ENCODE measurements around the gene RFX6.
"Not testable (repeated sequence)": the region's sequence is repeated elsewhere in the genome, so short reads cannot be mapped to it uniquely, and the experiment has no call there.

The RFX6 gene, protein sequence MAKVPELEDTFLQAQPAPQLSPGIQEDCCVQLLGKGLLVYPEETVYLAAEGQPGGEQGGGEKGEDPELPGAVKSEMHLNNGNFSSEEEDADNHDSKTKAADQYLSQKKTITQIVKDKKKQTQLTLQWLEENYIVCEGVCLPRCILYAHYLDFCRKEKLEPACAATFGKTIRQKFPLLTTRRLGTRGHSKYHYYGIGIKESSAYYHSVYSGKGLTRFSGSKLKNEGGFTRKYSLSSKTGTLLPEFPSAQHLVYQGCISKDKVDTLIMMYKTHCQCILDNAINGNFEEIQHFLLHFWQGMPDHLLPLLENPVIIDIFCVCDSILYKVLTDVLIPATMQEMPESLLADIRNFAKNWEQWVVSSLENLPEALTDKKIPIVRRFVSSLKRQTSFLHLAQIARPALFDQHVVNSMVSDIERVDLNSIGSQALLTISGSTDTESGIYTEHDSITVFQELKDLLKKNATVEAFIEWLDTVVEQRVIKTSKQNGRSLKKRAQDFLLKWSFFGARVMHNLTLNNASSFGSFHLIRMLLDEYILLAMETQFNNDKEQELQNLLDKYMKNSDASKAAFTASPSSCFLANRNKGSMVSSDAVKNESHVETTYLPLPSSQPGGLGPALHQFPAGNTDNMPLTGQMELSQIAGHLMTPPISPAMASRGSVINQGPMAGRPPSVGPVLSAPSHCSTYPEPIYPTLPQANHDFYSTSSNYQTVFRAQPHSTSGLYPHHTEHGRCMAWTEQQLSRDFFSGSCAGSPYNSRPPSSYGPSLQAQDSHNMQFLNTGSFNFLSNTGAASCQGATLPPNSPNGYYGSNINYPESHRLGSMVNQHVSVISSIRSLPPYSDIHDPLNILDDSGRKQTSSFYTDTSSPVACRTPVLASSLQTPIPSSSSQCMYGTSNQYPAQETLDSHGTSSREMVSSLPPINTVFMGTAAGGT

GRCh38 chr6:116876635-116877611, at the start of gene RFX6:
TSS of gene RFX6 (plus strand) at chr6:116877242. CDS start at chr6:116877276, 34 bp downstream.
- no peak for FAIRE-seq

DNA sequence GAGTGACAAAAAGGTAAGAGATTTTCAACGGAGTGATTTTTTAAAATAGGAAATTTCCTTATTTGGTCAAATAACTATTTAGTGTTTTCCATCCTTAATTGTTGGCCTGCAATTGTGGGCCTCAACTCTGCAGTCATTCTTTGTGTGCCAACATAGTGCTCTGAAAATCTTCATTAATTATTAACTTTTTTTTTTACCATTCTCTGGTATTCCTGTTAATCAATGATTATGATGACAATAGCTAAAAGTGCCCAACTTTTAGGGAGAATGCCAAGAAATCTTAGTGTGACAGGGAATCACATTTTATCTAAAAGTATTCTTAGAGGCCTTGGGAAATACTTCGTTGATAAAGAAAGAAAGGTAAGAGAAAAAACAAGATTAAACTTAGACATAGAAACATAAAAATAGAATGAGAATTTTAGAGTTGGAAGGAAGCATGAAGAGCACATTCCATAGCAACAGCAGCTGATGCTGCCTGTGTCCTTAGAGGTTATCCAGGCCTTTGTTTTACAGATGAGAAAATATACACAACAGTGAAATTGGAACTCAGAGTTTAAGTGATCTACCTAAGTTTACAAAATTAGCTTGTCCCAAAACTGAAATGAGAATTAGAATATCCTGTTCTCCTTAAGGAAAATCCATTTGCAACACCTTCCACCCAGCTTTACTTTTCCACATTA, 49.3 kb upstream of the RFX6 start:
- FAIRE-seq = no peak

DNA sequence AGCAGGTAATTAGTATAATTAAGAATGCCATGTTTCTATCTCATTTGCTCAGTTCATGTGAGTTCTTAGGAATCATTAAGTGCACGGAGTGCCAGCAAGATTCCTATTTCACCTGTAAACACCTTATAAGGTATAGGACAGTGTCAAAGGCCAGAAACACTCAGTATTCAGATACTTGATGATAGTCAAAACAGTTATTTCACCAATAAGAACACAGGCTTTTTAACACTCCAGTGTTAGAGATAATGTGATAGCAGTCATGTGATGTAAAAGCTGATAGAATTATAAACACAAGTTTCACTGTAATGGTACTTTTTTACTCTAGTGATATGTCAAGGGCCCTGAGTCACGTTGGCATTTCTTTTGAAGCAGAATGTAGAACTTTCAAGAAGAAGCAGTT, 48.1 kb upstream of the RFX6 start, which contains the start of gene GPRC6A:
TSS of gene GPRC6A (minus strand) at position 101 of the 400 bp plus-strand sequence. CDS start at position 31, 70 bp downstream.
- FAIRE-seq = no peak

GRCh38 chr6:116834526-116834925, 42.5 kb upstream of the RFX6 start:
- not testable (repeated sequence) for FAIRE-seq

DNA sequence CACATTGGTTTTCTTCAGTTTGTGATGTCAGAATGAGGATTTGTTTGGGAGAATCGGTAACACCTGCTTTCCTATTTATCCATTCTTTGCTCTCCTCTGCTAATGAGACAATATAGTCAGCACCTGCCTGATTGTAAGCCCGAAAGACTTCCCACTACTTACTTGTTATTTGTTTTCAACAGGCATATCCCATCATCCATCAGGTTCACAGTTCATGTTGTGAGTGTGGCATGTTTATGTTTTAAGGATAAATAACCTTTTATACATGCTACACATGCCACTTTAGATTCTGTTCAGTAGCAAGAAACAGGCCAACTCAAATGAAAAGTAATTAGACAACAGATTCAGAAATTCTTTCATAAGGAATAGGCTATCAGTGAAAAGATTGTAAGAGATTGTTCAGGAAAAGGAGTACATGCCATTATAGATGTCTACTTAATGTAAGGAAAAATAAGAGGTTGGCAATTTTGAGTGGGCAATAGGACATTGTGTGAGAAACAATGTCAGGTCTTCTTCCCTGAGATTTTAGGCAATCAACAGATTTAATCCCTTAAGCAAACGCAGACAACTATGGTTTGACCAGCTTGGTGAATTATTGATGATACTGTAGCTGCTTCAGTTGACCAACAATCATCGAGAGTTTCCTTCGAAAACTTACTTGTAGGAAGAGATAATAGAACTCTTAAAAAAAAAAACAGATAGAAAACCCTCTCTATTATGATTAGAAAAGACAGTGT, 40.3 kb upstream of the RFX6 start:
- FAIRE-seq = no peak

GRCh38 chr6:116840091-116840490, 37.0 kb upstream of the RFX6 start:
- FAIRE-seq = no peak

DNA sequence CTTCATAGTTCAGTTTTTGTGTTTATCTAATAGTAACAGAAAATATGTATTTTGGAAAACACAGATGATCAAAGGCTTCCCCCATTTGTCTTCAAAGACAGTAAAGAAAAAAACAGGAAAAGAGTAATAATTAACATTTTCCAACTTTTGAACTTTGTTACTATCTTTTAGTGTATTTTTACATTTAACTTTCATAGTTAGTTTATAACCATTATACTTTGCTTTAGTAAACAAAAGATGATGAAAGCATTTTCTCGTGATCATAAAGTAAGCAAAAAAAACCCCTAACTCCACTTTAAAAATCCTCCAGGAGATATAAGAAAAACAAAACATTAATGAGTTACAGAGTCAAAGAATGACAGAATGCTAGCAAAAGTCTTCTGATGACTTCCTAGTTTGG, 34.6 kb upstream of the RFX6 start:
- no peak for FAIRE-seq

- peak; percentile 90 for FAIRE-seq
These were observed 29.8 kb upstream of the RFX6 start for GRCh38 chr6:116847227-116847626.

- FAIRE-seq = no peak
These were observed 19.0 kb upstream of the RFX6 start for GRCh38 chr6:116858060-116858459.

DNA sequence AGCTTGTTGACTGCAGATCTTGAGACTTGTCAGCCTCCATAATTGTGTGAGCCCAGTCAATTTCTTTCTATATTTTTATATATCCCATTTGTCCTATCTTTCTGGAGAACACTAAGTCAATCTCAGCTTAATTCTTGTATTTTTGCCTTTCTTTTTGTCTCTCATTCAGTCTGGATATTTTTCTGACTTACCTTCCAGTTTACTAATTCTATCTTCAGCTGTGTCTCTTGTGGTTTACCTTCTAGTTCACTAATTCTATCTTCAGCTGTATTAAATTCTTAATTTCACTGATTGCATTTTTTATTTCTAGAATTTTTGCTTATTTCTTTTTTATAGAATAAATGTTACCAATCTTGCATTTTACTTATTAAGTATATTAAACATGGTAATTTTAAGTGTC, 17.8 kb upstream of the RFX6 start:
- no peak for FAIRE-seq

DNA sequence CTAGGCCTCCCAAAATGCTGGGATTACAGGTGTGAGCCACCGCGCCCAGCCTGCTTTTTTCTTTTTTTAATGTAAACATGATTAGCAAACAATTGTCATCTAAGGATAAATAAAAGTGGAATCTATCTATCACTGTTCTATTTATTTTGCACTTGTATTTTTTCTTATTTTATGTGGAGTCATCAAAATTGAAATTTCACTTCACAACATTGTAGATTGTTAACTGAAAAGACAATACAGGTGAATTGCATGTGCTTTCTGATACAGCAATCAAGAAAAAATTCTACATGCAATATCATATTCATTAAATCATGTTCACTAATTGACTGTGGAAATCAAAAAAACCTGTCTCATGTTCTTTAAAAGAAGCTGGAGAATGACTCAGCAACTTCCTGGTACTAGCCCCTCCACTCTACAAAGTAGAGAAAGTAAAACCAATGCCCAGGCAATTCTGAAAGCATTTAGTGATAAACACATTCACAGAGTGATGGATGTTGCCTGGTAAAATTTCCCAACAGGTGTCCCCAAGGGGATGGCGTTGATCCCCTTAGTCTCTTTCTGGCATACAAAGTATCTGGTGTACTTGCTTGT, 10.7 kb upstream of the RFX6 start:
- FAIRE-seq = no peak

DNA sequence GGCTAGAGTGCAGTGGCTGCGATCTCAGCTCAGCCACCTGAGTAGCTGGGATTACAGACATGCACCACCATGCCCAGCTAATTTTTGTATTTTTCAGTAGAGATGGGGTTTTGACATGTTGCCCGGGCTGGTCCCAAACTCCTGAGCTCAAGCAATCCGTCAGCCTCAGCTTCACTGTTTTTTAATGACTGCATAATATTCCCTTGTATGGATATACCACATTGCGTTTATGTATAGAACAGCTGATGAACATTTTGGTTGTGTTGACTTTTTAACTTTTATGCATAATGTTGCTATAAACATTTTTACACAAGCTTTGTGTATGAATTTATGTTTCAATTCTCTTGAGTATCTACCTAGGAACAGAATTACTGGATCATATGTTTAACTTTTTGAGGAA, 4.3 kb upstream of the RFX6 start:
- no peak for FAIRE-seq

- no peak for FAIRE-seq
These were observed 935 bp upstream of the RFX6 start for GRCh38 chr6:116876107-116876506.

DNA sequence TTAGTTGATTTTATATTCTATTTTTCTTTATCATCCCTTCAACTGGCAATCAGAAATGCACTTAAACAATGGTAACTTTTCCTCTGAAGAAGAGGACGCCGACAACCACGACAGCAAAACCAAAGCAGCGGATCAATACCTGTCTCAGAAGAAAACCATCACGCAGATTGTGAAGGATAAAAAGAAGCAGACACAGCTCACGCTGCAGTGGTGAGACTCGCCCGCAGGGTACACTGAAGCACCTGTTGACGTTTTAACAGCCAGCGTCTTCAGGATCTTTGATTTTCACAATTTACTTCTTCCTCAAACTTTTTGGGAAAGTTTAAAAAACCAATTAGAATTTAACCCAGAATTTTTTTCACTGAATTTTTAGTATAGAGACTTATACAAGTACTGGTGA, 701 bp downstream of the RFX6 start:
- no peak for FAIRE-seq

DNA sequence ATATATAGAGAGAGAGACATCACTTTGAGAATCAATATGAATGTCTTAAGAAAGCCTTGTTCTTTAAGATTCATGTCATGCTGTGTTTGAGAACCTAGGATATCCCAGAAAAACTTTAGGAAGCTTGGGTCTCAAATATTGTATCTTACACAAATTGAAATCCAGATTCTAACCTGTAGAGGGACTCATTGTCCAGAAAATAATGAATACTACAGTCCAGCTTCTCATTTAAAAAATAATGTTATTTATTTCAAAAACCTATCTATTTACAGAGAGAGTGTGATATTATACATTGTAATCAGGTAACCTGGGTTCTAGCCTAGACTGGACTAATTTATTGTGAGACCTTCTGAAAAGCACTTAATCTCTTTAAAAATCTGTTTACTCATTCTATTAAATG, 4.2 kb downstream of the RFX6 start:
- peak; percentile 58 for FAIRE-seq

- FAIRE-seq = no peak
These were observed 6.0 kb downstream of the RFX6 start for GRCh38 chr6:116883005-116883404.

GRCh38 chr6:116884530-116884929, 7.5 kb downstream of the RFX6 start:
- FAIRE-seq = no peak

- no peak for FAIRE-seq
These were observed 10.1 kb downstream of the RFX6 start for GRCh38 chr6:116887168-116887567.

- no peak for FAIRE-seq
These were observed 10.9 kb downstream of the RFX6 start for GRCh38 chr6:116887894-116888293.

DNA sequence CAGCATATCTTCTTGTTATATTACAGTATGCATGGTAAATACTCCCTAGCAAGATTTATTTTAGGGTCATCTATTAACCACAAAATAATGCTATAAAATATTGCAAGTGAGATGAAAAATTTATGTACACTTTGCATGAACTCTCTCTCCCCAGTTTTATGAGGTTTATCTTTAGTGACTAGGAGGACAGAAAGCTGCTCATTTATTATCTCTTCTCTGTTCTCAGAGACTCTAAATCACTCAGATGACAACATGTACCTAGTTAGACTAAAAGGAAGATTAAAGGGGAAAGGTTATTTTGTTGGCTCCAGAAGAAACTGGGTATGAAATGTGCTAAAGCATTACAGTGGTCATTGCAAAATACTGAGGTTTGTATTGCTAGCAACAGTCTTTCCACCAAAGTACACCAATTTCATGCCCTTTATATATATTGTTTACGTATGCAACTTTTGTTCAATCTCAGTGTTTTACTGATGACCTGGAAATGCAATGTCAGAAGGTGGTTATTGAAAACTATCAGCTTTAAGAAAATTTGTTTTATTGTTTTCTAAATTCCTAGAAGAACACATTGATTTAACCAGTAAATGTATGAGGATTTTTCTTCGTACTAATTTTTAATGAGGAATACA, 11.8 kb downstream of the RFX6 start:
- FAIRE-seq = no peak

All from TTC549 (cell line).